Ammon's horn (tissue), 1 donor: ENCODE measurements around the gene ANKRD13B.

Experiments used
- DNase-seq: peaks from one replicate; pipeline ENCODE4 v3.0.0-alpha.2; 2016; ENCODE audit warnings: low spot score

Gene ANKRD13B

GRCh38 chr17:29568331-29569244 lies 24.3 kb upstream of the ANKRD13B start, which contains the start of gene TP53I13:
TP53I13 (plus strand) TSS chr17:29568701; CDS start chr17:29568759, 58 bp downstream.
- DNase-seq = peak; percentile 85

GRCh38 chr17:29569245-29569950 lies 23.5 kb upstream of the ANKRD13B start:
- DNase-seq = no peak

GRCh38 chr17:29570521-29570920 lies 22.4 kb upstream of the ANKRD13B start:
- peak; percentile 9 for DNase-seq

DNA sequence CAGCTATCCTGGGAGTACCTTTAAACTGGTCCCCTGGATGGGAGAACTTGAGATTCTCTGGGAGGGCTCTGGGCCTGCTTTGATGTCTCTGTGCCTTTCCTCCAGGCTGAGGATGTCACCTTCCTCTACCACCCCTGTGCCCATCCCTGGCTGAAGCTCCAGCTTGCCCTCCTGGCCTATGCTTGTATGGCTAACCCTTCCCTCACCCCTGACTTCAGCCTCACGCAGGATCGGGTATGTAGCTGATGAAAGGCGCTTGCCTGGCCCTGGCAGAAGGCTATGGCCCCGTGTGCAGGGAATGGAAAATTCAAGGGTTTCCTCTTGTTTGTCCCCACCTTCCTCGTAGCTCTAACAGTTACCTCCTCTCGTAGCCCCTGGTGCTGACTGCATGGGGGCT lies 21.4 kb upstream of the ANKRD13B start:
- DNase-seq = peak; percentile 8

- peak; percentile 20 for DNase-seq
Measured at GRCh38 chr17:29571883-29572681, 20.9 kb upstream of the ANKRD13B start.

- peak; percentile 65 for DNase-seq
Measured at GRCh38 chr17:29572691-29573557, 20.0 kb upstream of the ANKRD13B start.

GRCh38 chr17:29573558-29573869 lies 19.4 kb upstream of the ANKRD13B start:
- DNase-seq = no peak

GRCh38 chr17:29573871-29574731 lies 18.8 kb upstream of the ANKRD13B start:
- DNase-seq = peak; percentile 20

- peak; percentile 10 for DNase-seq
Measured at GRCh38 chr17:29574732-29575510, 18.0 kb upstream of the ANKRD13B start.

GRCh38 chr17:29575511-29576213 lies 17.3 kb upstream of the ANKRD13B start:
- no peak for DNase-seq

DNA sequence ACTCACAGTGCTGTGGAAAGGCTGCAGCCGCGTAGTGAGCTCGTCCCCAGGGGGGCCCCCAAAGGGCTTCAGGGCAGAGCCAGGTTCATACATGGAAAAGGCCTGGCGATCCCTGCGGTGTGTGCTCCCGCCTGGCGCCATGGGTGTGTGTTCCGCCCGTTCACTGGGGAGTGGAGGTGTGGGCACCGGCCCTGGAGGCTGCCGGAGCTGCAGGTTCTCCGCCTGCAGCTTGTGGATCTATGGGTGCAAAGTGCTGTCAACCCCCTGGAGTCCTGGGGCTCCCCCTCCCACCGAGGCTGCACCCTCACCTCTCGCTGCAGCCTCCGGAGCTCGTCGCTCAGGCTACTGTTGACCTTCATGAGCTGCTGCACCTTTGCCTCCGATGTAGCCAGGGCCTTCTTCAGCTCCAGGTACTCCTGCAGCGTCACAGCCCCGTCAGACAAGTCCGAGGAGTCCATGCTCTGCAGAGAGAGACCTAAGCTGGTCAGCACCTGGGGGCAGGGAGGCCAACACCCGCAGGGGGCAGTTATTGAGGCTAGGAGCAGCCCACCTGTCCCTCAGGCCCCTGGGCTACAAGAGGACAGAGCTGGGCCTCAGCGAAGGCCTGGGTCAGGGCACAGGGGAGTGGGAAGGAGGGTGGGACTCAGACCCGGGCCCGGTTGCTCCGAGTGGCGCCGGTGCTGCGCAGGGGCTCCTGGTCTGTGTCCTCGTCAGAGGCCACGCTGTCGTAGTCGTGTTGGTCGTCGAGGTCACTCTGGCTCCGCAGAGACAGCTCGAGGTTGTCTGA lies 16.5 kb upstream of the ANKRD13B start:
- DNase-seq = no peak

DNA sequence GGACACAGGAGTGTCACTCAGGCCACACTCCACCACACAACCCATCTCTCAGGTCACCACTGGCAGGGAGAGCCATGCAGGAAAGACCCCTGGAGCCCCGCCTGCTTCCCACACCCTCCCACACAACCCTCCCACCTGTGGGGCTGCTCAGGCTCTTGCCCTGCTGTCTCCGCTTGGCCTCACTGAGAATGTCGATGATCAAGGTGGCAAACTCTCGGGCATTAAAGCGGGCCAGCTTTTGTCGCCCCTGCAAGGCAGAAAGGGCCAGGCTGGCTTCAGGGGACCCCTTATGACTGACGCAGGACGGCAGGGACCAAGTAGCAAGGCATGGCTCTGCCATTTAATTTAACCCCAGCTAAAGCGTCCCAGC lies 15.9 kb upstream of the ANKRD13B start:
- DNase-seq = no peak

GRCh38 chr17:29577385-29578211 lies 15.3 kb upstream of the ANKRD13B start:
- DNase-seq = peak; percentile 86

- DNase-seq = no peak
Measured at GRCh38 chr17:29578626-29579485, 14.1 kb upstream of the ANKRD13B start.

DNA sequence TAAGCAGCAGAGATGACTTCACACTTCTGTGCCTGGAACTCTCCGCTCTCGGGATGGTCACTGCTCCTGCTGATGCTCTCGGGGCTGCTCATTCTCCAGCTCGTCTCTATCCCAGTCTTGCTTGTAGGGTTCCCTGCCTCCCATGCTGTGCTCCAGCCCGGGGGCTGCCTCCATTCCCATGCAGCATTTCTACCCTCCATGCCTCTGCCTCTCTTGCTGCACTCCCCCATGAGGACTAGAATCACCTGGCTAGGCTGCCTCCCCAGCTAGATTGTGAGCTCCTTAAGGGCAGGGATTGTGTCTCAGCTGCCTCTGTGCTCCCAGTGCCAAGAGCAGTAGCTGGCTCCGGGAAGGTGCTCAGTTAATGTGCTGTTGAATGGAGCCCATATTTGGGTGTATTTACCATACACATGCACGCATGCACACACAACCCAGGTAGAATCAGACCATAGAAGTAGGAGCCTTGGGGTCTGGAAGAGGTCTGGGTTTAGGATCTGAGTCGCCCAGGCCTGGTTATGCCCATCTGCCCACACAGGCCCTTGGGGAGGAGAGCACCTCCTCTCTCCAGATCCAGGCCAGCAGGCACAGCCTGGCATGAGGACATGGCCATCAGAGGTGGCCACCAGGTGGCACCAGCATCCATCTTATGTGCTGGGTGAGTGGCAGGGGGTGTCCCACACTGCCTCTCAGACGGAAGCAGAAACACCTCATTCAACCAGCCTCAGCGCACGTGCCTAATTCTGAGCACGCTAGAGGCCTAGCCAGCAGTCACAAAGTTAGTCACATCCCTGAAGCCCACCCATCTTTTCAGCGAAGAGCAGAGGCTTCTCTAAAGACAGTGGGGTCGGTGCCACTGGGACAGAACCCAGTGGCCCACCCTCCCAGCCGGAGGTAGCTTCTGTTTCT lies 12.8 kb upstream of the ANKRD13B start:
- DNase-seq = peak; percentile 96
